Activated CD8-positive, alpha-beta T cell treated with anti-CD3 and anti-CD28 coated beads for 36 hours (primary cell): ENCODE results near the gene PAPPA2. TPM values are rescaled to one million over a fixed set of nuclear protein-coding genes. Genes with fewer than 3 reads are reported as not detected.
A peak's percentile ranks its signal among the peaks of the same experiment; 100 is the strongest.

Experiments used
- ATAC-seq: fragments of 200-7000 bp; cut with Tn5 transposase; one replicate; pipeline ENCODE4 v1.10.0; 2021; ENCODE audit warnings: mild to moderate bottlenecking, moderate library complexity
- CTCF ChIA-PET: fragments of 350-600 bp; sonication (Branson Sonifier 250); formaldehyde crosslinking; loops from one replicate; lab custom pipeline; 2021; ENCODE audit warnings: antibody characterized with exemption; lab: Charles Lee
- POLR2A ChIA-PET: fragments of 350-600 bp; sonication (Branson Sonifier 250); formaldehyde crosslinking; loops from one replicate; lab custom pipeline; 2021; ENCODE audit warnings: antibody characterized with exemption; lab: Charles Lee
- DNase-seq: peaks from one replicate; pipeline ENCODE4 v3.0.0-alpha.2; 2020
- H3K27ac Mint-ChIP-seq: one replicate; pipeline ENCODE4 v1.8.0; 2021; ENCODE audit warnings: mild to moderate bottlenecking, mixed read lengths
- H3K27me3 Mint-ChIP-seq: one replicate; pipeline ENCODE4 v1.8.0; 2021; ENCODE audit warnings: mixed read lengths
- H3K36me3 Mint-ChIP-seq: one replicate; pipeline ENCODE4 v1.8.0; 2021; ENCODE audit warnings: low read depth, mixed read lengths
- H3K4me1 Mint-ChIP-seq: one replicate; pipeline ENCODE4 v1.8.0; 2021; ENCODE audit warnings: low read depth, mixed read lengths
- H3K4me3 Mint-ChIP-seq: one replicate; pipeline ENCODE4 v1.8.0; 2021; ENCODE audit warnings: mild to moderate bottlenecking, moderate library complexity, mixed read lengths
- H3K9me3 Mint-ChIP-seq: one replicate; pipeline ENCODE4 v1.8.0; 2021; ENCODE audit warnings: mixed read lengths
- intact Hi-C: fragments of 100-400 bp; cut with micrococcal nuclease; formaldehyde crosslinking; loops from one replicate; pipeline ENCODE4 v1.10.0; 2022
- total RNA-seq, 2 experiments: library from RNA; stranded (reverse); gene quantifications; one replicate each; pipeline ENCODE4 v1.2.3, GENCODE V29; 2021
- TF ChIP-seq, protein P1 (sequence below): fragments of 200-600 bp; IDR thresholded peaks from one replicate; pipeline ENCODE4 v1.8.0; 2022; ENCODE audit warnings: antibody characterized with exemption, mild to moderate bottlenecking

The PAPPA2 gene
- total RNA-seq, 2 experiments from 2014 or later, result 0.07 to 0.13 TPM

DNA sequence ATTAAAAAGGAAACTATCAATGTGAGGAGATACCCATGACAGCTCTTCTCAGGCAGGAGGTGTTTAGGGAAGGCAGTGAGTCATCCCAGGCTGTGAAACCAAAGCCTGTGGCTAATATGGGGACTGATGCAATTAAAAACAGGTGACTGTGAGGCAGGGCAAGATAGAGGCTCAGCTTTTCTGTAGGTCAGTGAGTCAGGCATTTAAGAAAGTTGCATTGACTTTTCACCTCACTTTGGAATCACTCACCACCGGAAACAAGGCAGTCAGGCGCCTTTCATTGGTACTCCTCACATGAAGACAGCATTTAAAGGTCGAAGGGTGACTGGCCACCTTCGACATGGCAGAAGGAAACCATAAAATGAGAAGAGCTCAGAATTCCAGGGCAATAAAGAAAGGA lies 54.5 kb downstream of the PAPPA2 start:
- peak; percentile 58 for ATAC-seq
- no peaks in the 10 kb centered on the region for H3K9me3 Mint-ChIP-seq
- H3K36me3 Mint-ChIP-seq, result no peaks in the 10 kb centered on the region
- no peak overlapping the region for H3K27ac Mint-ChIP-seq
- TF ChIP-seq, protein P1, sequence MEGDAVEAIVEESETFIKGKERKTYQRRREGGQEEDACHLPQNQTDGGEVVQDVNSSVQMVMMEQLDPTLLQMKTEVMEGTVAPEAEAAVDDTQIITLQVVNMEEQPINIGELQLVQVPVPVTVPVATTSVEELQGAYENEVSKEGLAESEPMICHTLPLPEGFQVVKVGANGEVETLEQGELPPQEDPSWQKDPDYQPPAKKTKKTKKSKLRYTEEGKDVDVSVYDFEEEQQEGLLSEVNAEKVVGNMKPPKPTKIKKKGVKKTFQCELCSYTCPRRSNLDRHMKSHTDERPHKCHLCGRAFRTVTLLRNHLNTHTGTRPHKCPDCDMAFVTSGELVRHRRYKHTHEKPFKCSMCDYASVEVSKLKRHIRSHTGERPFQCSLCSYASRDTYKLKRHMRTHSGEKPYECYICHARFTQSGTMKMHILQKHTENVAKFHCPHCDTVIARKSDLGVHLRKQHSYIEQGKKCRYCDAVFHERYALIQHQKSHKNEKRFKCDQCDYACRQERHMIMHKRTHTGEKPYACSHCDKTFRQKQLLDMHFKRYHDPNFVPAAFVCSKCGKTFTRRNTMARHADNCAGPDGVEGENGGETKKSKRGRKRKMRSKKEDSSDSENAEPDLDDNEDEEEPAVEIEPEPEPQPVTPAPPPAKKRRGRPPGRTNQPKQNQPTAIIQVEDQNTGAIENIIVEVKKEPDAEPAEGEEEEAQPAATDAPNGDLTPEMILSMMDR, result no peak
- no peak overlapping the region for H3K4me3 Mint-ChIP-seq
- no peaks in the 10 kb centered on the region for H3K27me3 Mint-ChIP-seq
- peak; percentile 16 for DNase-seq
- intact Hi-C loops, result no loop called here
- H3K4me1 Mint-ChIP-seq, result no peaks in the 10 kb centered on the region
- ChIA-PET CTCF (no interaction called here), POLR2A (no interaction called here)

DNA sequence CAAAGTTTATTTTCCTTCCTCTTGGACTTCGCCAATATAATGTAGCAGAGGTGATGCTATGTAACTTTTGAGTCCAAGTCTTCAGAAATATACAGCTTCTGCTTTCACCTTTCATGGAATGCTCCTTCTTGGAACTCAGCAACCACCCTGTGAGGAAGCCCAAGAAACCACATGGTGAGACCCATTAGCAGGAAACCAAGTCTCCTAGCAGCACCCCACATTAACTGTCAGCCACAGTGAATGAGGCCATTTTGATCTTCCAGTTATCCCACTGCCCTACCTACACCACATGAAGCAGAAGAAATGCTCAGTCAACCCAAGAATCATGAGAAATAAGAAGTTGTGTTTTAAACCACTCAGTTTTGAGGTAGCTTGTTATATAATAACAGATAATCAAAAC lies 58.2 kb downstream of the PAPPA2 start:
- no peak for DNase-seq
- Mint-ChIP-seq H3K27me3 (no peaks in the 10 kb centered on the region), H3K27ac (no peak overlapping the region), H3K4me3 (no peak overlapping the region), H3K36me3 (no peaks in the 10 kb centered on the region), H3K4me1 (no peaks in the 10 kb centered on the region), H3K9me3 (no peaks in the 10 kb centered on the region)
- TF ChIP-seq, protein P1, result no peak
- ChIA-PET POLR2A (interaction anchor here (0.6 kb wide), 1 partner anchor 91 kb away, joined by 4 read pairs; no protein-coding TSS in a partner anchor), CTCF (no interaction called here)
- ATAC-seq, result no peak
- intact Hi-C loops, result no loop called here

DNA sequence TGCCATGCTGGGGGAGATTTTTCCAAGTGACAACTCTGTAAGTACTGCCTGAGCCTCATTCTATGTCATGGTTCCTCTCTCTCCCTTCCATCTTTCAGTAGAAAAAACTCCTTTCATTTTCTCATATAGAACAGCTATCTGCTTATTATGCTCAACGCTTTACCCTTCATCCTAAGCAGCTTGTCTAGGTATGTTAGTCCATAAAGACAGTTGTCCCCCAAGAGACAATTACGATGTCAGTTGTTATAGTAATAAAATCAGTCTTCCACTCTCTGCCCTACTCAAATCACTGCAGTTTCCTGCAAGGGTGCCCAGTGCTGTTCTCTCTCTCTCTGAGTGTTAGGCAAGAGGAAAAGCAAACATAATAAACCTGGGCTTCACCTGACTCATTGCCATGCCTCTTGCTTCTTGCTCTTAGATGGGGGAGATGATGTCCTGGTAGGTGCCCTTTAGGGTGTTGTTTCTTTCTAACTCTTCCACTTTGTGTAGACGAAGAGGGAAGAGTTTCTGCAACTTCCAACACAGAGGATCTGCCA lies 59.4 kb downstream of the PAPPA2 start:
- Mint-ChIP-seq H3K4me1 (no peaks in the 10 kb centered on the region), H3K4me3 (no peak overlapping the region), H3K9me3 (no peaks in the 10 kb centered on the region), H3K36me3 (no peaks in the 10 kb centered on the region), H3K27me3 (peaks cover 3% of the 10 kb centered on the region), H3K27ac (no peak overlapping the region)
- TF ChIP-seq, protein P1, result no peak
- DNase-seq, result no peak
- ATAC-seq, result no peak
- ChIA-PET CTCF (no interaction called here), POLR2A (no interaction called here)
- intact Hi-C loops, result no loop called here

DNA sequence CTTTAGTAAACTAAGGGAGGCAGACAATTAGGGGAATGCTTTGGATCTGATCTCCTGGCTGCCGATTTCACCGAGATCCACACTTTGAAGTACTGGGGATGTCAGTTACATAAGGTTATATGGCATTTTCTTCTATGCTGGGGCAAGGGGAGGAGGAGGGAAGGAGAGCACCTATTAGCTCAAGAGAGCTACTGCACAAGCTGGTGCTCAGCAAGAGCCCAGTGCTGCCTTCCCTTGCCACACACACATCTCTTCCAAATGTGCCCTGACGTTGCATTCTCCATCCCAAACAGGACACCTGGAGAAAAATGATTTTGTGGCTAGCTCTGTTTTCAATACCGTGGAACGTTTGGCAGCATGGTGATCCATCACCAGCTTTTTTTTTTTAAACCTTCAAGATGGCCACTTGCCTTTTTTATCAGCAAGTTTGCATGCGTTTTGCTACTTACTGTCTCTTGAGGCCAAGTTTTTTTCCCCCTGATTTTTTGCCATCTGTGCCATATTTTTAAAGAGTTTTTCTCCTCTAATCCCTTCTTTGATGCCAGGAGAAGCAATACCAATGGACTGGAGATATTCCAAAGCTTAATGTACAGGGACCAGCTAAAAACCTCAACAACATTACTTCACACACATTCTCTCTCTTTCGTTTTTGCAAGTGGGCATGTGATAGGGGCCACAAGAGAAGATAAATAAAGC lies 66.6 kb downstream of the PAPPA2 start:
- Mint-ChIP-seq H3K27ac (no peak overlapping the region), H3K4me1 (no peaks in the 10 kb centered on the region), H3K36me3 (no peaks in the 10 kb centered on the region), H3K27me3 (peaks cover 3% of the 10 kb centered on the region), H3K9me3 (no peaks in the 10 kb centered on the region), H3K4me3 (no peak overlapping the region)
- intact Hi-C loops, result no loop called here
- no peak for ATAC-seq
- no peak for DNase-seq
- ChIA-PET POLR2A (no interaction called here), CTCF (no interaction called here)
- TF ChIP-seq, protein P1, result no peak

DNA sequence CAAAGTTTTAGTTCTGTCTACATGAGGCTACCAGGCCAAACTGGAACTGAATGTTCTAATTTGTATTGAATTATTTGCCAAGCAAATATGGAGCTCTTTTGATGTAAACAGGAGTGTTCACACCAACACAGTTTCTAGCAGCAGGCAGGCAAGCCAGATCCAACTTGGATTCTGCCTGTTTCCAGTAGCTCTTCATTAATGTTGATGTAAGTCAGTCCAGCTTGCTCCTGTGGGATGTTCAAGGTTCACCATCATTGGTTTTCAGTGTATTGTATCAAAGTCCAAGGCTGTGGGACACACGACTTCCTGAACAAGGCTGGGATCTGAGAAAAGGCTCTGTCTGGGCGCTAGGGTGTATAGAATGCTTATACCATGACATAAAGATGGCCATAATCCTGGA lies 68.1 kb downstream of the PAPPA2 start:
- H3K27me3 Mint-ChIP-seq, result peaks cover 3% of the 10 kb centered on the region
- DNase-seq (no peak), ATAC-seq (no peak)
- H3K36me3 Mint-ChIP-seq, result no peaks in the 10 kb centered on the region
- ChIA-PET CTCF (no interaction called here), POLR2A (no interaction called here)
- H3K4me1 Mint-ChIP-seq, result no peaks in the 10 kb centered on the region
- no peaks in the 10 kb centered on the region for H3K9me3 Mint-ChIP-seq
- intact Hi-C loops, result no loop called here
- no peak overlapping the region for H3K4me3 Mint-ChIP-seq
- TF ChIP-seq, protein P1, result no peak
- H3K27ac Mint-ChIP-seq, result no peak overlapping the region
